Panc1 (cell line): ENCODE results near the gene KISS1R. TPM values are rescaled to one million over a fixed set of nuclear protein-coding genes. Genes with fewer than 3 reads are reported as not detected.
"Not testable (repeated sequence)": the region's sequence is repeated elsewhere in the genome, so short reads cannot be mapped to it uniquely, and the experiment has no call there.

Experiments
- ATAC-seq: fragments of 200-7000 bp; cut with Tn5 transposase; 2 replicates; pipeline ENCODE4 v1.9.1; 2020; ENCODE audit warnings: mild to moderate bottlenecking, moderate library complexity
- BruUV-seq: library from RNA; stranded (reverse); fragments of 400-500 nt; replicated peaks from 2 replicates; lab custom pipeline; 2021; lab: Mats Ljungman, UMichigan
- CTCF ChIA-PET: fragments of 300-600 bp; sonication (Branson Sonifier 250); formaldehyde crosslinking; loops from one replicate; lab custom pipeline; 2022; ENCODE audit warnings: antibody characterized with exemption; lab: Charles Lee
- POLR2A ChIA-PET: fragments of 300-600 bp; sonication (Branson Sonifier 250); formaldehyde crosslinking; loops from one replicate; lab custom pipeline; 2022; ENCODE audit warnings: antibody characterized with exemption; lab: Charles Lee
- DNase-seq: peaks from one replicate; pipeline ENCODE4 v3.0.0-alpha.2; 2010; ENCODE audit warnings: low read depth, low spot score
- H3K27ac ChIP-seq: 2 replicates; pipeline ENCODE4 v1.5.1; 2011; ENCODE audit warnings: mild to moderate bottlenecking, low read length, inconsistent platforms
- H3K27me3 ChIP-seq: fragments of 200-500 bp; sonication (Bioruptor generic); 2 replicates; pipeline ENCODE4 v1.6.0; 2014; ENCODE audit warnings: low read length, inconsistent platforms; ENCODE audit not compliant: control insufficient read depth, insufficient read depth
- H3K36me3 ChIP-seq: fragments of 200-500 bp; sonication (Bioruptor generic); 2 replicates; pipeline ENCODE4 v1.5.1; 2014; ENCODE audit warnings: inconsistent platforms, mild to moderate bottlenecking, low read length, moderate library complexity; ENCODE audit not compliant: control insufficient read depth, insufficient read depth
- H3K4me1 ChIP-seq: 2 replicates; pipeline ENCODE4 v1.5.1; 2011; ENCODE audit warnings: inconsistent platforms, mild to moderate bottlenecking, low read length, moderate library complexity; ENCODE audit not compliant: control insufficient read depth, insufficient read depth
- H3K4me3 ChIP-seq, 2 experiments: 2 replicates each; pipeline ENCODE4 v1.5.1; 2011 to 2012; ENCODE audit warnings: low read depth in 2 of 2, low read length in 2 of 2, mild to moderate bottlenecking in 2 of 2, inconsistent platforms in 1 of 2, moderate library complexity in 1 of 2
- H3K9me3 ChIP-seq: fragments of 200-500 bp; sonication (Bioruptor generic); 2 replicates; pipeline ENCODE4 v1.5.1; 2014; ENCODE audit warnings: low read depth, mild to moderate bottlenecking, inconsistent platforms, low read length, moderate library complexity; ENCODE audit not compliant: control insufficient read depth, insufficient read depth
- CTCF ChIP-seq: fragments of 450-650 bp; IDR thresholded peaks from 2 replicates; pipeline ENCODE4 v1.5.1; 2017; ENCODE audit warnings: mild to moderate bottlenecking
- POLR2AphosphoS5 ChIP-seq: IDR thresholded peaks from 2 replicates; pipeline ENCODE4 v1.6.1; 2012; ENCODE audit warnings: mild to moderate bottlenecking, low read depth, low read length, moderate library complexity
- SIN3A ChIP-seq: IDR thresholded peaks from 2 replicates; pipeline ENCODE4 v1.6.1; 2012; ENCODE audit warnings: low read depth, mild to moderate bottlenecking, low read length, moderate library complexity, borderline replicate concordance; ENCODE audit not compliant: insufficient read depth
- TCF7L2 ChIP-seq: IDR thresholded peaks from 2 replicates; pipeline ENCODE4 v1.6.1; 2011; ENCODE audit warnings: mild to moderate bottlenecking, low read depth, low read length, inconsistent platforms
- in situ Hi-C: cut with HindIII; loops from 2 replicates; pipeline ENCODE4 v1.10.0; 2016; ENCODE audit warnings: low sequenced_read_pairs, low pct_unique_long_range_greater_than_20kb
- intact Hi-C: fragments of 100-400 bp; cut with micrococcal nuclease; formaldehyde crosslinking; loops from one replicate; pipeline ENCODE4 v1.10.0; 2022; ENCODE audit not compliant: unreplicated experiment
- total RNA-seq: library from RNA; stranded (reverse); gene quantifications from one replicate; pipeline ENCODE4 v1.2.1, GENCODE V29; 2021; ENCODE audit not compliant: unreplicated experiment
- TF ChIP-seq, protein P1 (sequence below), 2 experiments: IDR thresholded peaks; 2 replicates each; pipeline ENCODE4 v1.6.1; 2011 to 2012; ENCODE audit warnings: low read depth in 2 of 2, control low read depth in 1 of 2, low read length in 1 of 2, mild to moderate bottlenecking in 1 of 2, moderate library complexity in 1 of 2; ENCODE audit not compliant: insufficient read depth in 1 of 2

KISS1R gene
- total RNA-seq, 1 experiment from 2014 or later = 0.92 TPM

GRCh38 chr19:876780-877314 lies 40.3 kb upstream of the KISS1R start:
- H3K9me3 ChIP-seq = no peaks in the 10 kb centered on the region
- intact Hi-C loops (no loop called here), in situ Hi-C loops (no loop called here)
- ATAC-seq (no peak), DNase-seq (no peak)
- H3K27ac ChIP-seq = no peak overlapping the region
- ChIA-PET CTCF (interaction anchor here (0.6 kb wide), 1 partner anchor 367 kb away, joined by 3 read pairs; no protein-coding TSS in a partner anchor), POLR2A (no interaction called here)
- H3K36me3 ChIP-seq = no peaks in the 10 kb centered on the region
- no peaks in the 10 kb centered on the region for H3K4me1 ChIP-seq
- no peak for TF ChIP-seq TCF7L2
- TF ChIP-seq, protein P1, sequence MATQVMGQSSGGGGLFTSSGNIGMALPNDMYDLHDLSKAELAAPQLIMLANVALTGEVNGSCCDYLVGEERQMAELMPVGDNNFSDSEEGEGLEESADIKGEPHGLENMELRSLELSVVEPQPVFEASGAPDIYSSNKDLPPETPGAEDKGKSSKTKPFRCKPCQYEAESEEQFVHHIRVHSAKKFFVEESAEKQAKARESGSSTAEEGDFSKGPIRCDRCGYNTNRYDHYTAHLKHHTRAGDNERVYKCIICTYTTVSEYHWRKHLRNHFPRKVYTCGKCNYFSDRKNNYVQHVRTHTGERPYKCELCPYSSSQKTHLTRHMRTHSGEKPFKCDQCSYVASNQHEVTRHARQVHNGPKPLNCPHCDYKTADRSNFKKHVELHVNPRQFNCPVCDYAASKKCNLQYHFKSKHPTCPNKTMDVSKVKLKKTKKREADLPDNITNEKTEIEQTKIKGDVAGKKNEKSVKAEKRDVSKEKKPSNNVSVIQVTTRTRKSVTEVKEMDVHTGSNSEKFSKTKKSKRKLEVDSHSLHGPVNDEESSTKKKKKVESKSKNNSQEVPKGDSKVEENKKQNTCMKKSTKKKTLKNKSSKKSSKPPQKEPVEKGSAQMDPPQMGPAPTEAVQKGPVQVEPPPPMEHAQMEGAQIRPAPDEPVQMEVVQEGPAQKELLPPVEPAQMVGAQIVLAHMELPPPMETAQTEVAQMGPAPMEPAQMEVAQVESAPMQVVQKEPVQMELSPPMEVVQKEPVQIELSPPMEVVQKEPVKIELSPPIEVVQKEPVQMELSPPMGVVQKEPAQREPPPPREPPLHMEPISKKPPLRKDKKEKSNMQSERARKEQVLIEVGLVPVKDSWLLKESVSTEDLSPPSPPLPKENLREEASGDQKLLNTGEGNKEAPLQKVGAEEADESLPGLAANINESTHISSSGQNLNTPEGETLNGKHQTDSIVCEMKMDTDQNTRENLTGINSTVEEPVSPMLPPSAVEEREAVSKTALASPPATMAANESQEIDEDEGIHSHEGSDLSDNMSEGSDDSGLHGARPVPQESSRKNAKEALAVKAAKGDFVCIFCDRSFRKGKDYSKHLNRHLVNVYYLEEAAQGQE (IDR thresholded peaks at IDR 0.05; ENCODE audit: insufficient read depth in 1 of 2, low read depth in 2 of 2, low read length in 1 of 2) = no peak
- no peak for TF ChIP-seq POLR2AphosphoS5
- no peak for TF ChIP-seq CTCF
- no peak for TF ChIP-seq SIN3A
- no peak overlapping the region for H3K4me3 ChIP-seq
- H3K27me3 ChIP-seq = no peaks in the 10 kb centered on the region
- no TSS peak for BruUV-seq

- BruUV-seq, H3K9me3 ChIP-seq, H3K4me1 ChIP-seq, H3K27ac ChIP-seq, ATAC-seq, H3K4me3 ChIP-seq, intact Hi-C loops, H3K36me3 ChIP-seq, POLR2A ChIA-PET, DNase-seq, in situ Hi-C loops, H3K27me3 ChIP-seq: not testable (repeated sequence)
- CTCF ChIA-PET = interaction anchor here (0.6 to 0.7 kb wide), 2 partner anchors 37 to 94 kb away, joined by 3 to 9 read pairs; no protein-coding TSS in a partner anchor
These were observed 39.0 kb upstream of the KISS1R start for GRCh38 chr19:877992-878660.

- in situ Hi-C loops, BruUV-seq: not testable (repeated sequence)
These were observed 38.2 kb upstream of the KISS1R start for GRCh38 chr19:878751-879561.

More at GRCh38 chr19:878751-879561, 38.2 kb upstream of the KISS1R start:
- DNase-seq, H3K36me3 ChIP-seq, H3K27me3 ChIP-seq, intact Hi-C loops, ATAC-seq, H3K4me3 ChIP-seq, H3K4me1 ChIP-seq, H3K27ac ChIP-seq, H3K9me3 ChIP-seq: not testable (repeated sequence)
- ChIA-PET CTCF (interaction anchor here (0.6 to 0.7 kb wide), 3 partner anchors 78 to 105 kb away, joined by 3 to 4 read pairs (median 4); no protein-coding TSS in a partner anchor), POLR2A (interaction anchor here (0.7 kb wide), 2 partner anchors 17 to 20 kb away, joined by 4 to 5 read pairs; no protein-coding TSS in a partner anchor)
